MM.1S (cell line): ENCODE measurements around the gene BATF3.

Experiments used
- DNase-seq: peaks from one replicate; pipeline ENCODE4 v3.0.0-alpha.2; 2015
- H2AFZ ChIP-seq: fragments of 300-600 bp; sonication (generic); 2 replicates; pipeline ENCODE4 v1.6.0; 2016; ENCODE audit warnings: antibody characterized with exemption, low read length
- H3F3A ChIP-seq: fragments of 300-600 bp; sonication (generic); 2 replicates; pipeline ENCODE4 v1.6.1; 2016; ENCODE audit warnings: mild to moderate bottlenecking, antibody characterized with exemption, low read length, moderate library complexity, mixed read lengths; ENCODE audit not compliant: insufficient read depth
- H3K27ac ChIP-seq: fragments of 300-600 bp; sonication (generic); 2 replicates; pipeline ENCODE4 v1.5.1; 2016; ENCODE audit warnings: mild to moderate bottlenecking, low read length
- H3K27me3 ChIP-seq: fragments of 300-600 bp; sonication (generic); replicated peaks from 2 replicates; pipeline ENCODE4 v1.6.0; 2016; ENCODE audit warnings: low read length; ENCODE audit not compliant: insufficient read depth
- H3K36me3 ChIP-seq: fragments of 300-600 bp; sonication (generic); replicated peaks from 2 replicates; pipeline ENCODE4 v1.6.1; 2016; ENCODE audit warnings: mild to moderate bottlenecking, low read length, mixed read lengths; ENCODE audit not compliant: insufficient read depth
- H3K4me1 ChIP-seq: fragments of 300-600 bp; sonication (generic); 2 replicates; pipeline ENCODE4 v1.6.1; 2016; ENCODE audit warnings: low read length, mixed read lengths
- H3K4me2 ChIP-seq: fragments of 300-600 bp; sonication (generic); 2 replicates; pipeline ENCODE4 v1.6.0; 2016; ENCODE audit warnings: low read depth, low read length
- H3K4me3 ChIP-seq: fragments of 300-600 bp; sonication (generic); 2 replicates; pipeline ENCODE4 v1.5.1; 2016; ENCODE audit warnings: low read length, mixed read lengths
- H3K79me2 ChIP-seq: fragments of 300-600 bp; sonication (generic); 2 replicates; pipeline ENCODE4 v1.6.1; 2016; ENCODE audit warnings: mixed run types, low read length, mixed read lengths
- H3K9ac ChIP-seq: fragments of 300-600 bp; sonication (generic); 2 replicates; pipeline ENCODE4 v1.6.1; 2016; ENCODE audit warnings: low read length, mixed read lengths
- H3K9me2 ChIP-seq: fragments of 300-600 bp; sonication (generic); replicated peaks from 2 replicates; pipeline ENCODE4 v1.6.1; 2016; ENCODE audit warnings: mild to moderate bottlenecking, low read length, mixed read lengths; ENCODE audit not compliant: insufficient read depth
- H3K9me3 ChIP-seq: fragments of 300-600 bp; sonication (generic); replicated peaks from 2 replicates; pipeline ENCODE4 v1.6.1; 2016; ENCODE audit warnings: mild to moderate bottlenecking, low read length, mixed read lengths; ENCODE audit not compliant: insufficient read depth
- H4K20me1 ChIP-seq: fragments of 300-600 bp; sonication (generic); 2 replicates; pipeline ENCODE4 v1.6.1; 2016; ENCODE audit warnings: mild to moderate bottlenecking, low read length, moderate library complexity, mixed read lengths; ENCODE audit not compliant: insufficient read depth
- CTCF ChIP-seq: fragments of 300-600 bp; sonication (generic); IDR thresholded peaks from 2 replicates; pipeline ENCODE4 v1.5.1; 2016; ENCODE audit warnings: antibody characterized with exemption, low read length, mixed read lengths
- EZH2 ChIP-seq: fragments of 300-600 bp; sonication (generic); optimal IDR thresholded peaks from 2 replicates; pipeline ENCODE3; 2017; ENCODE audit warnings: low read depth, mild to moderate bottlenecking, antibody characterized with exemption, low read length, mixed read lengths
- EZH2phosphoT487 ChIP-seq: fragments of 300-600 bp; sonication (generic); IDR thresholded peaks from 2 replicates; pipeline ENCODE4 v1.6.1; 2018; ENCODE audit warnings: antibody characterized with exemption, low read length

The BATF3 gene

GRCh38 chr1:212670882-212671281 is 28.8 kb downstream of the BATF3 start:
- no peaks in the 10 kb centered on the region for H3K9me2 ChIP-seq
- H3K36me3 ChIP-seq: no peaks in the 10 kb centered on the region
- no peak overlapping the region for H3K4me2 ChIP-seq
- H3K4me1 ChIP-seq: peaks cover 7% of the 10 kb centered on the region; the same call in 1 of the 2 replicates
- H2AFZ ChIP-seq: no peak overlapping the region
- H3F3A ChIP-seq: no peaks in the 10 kb centered on the region
- no peak overlapping the region for H3K9ac ChIP-seq
- no peaks in the 10 kb centered on the region for H3K27me3 ChIP-seq
- no peaks in the 10 kb centered on the region for H4K20me1 ChIP-seq
- no peak for DNase-seq
- H3K27ac ChIP-seq: no peak overlapping the region
- H3K79me2 ChIP-seq: no peaks in the 10 kb centered on the region
- H3K9me3 ChIP-seq: no peaks in the 10 kb centered on the region
- no peak overlapping the region for H3K4me3 ChIP-seq
- TF ChIP-seq EZH2 (no peak), EZH2phosphoT487 (no peak), CTCF (no peak)

DNA sequence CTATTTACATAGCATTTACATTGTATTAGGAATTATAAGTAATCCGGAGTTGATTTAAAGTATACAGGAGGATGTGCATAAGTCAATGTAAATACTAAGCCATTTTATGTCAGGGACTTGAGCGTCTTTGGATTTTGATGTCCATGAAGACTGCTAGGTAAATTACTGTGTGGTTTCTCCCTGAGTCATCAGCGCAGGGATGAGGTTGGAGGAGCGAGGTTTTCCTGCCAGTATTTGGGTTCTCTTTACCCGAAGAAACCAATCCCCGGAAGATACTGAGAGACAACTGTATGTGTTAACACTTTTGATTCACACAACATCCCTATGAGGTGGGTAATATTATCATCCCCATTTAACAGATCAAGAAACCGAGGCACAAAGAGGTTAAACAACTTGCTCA is 29.3 kb downstream of the BATF3 start:
- peaks cover 7% of the 10 kb centered on the region; the same call in 1 of the 2 replicates for H3K4me1 ChIP-seq
- H3K27ac ChIP-seq: no peak overlapping the region
- H2AFZ ChIP-seq: no peak overlapping the region
- H3K9me3 ChIP-seq: no peaks in the 10 kb centered on the region
- no peak overlapping the region for H3K9ac ChIP-seq
- TF ChIP-seq EZH2: no peak
- TF ChIP-seq CTCF: no peak
- no peak for TF ChIP-seq EZH2phosphoT487
- no peaks in the 10 kb centered on the region for H3K79me2 ChIP-seq
- H3K27me3 ChIP-seq: no peaks in the 10 kb centered on the region
- no peaks in the 10 kb centered on the region for H4K20me1 ChIP-seq
- no peaks in the 10 kb centered on the region for H3K36me3 ChIP-seq
- H3K9me2 ChIP-seq: no peaks in the 10 kb centered on the region
- no peaks in the 10 kb centered on the region for H3F3A ChIP-seq
- DNase-seq: no peak
- no peak overlapping the region for H3K4me2 ChIP-seq
- no peak overlapping the region for H3K4me3 ChIP-seq

- H2AFZ ChIP-seq: no peak overlapping the region
- no peaks in the 10 kb centered on the region for H4K20me1 ChIP-seq
- H3K4me2 ChIP-seq: no peak overlapping the region
- peaks cover 10% of the 10 kb centered on the region; the same call in 1 of the 2 replicates for H3K4me1 ChIP-seq
- H3K4me3 ChIP-seq: no peak overlapping the region
- DNase-seq: no peak
- H3K79me2 ChIP-seq: no peaks in the 10 kb centered on the region
- no peaks in the 10 kb centered on the region for H3K36me3 ChIP-seq
- H3K9ac ChIP-seq: no peak overlapping the region
- H3K9me2 ChIP-seq: no peaks in the 10 kb centered on the region
- H3K27ac ChIP-seq: no peak overlapping the region
- TF ChIP-seq EZH2: no peak
- no peak for TF ChIP-seq EZH2phosphoT487
- no peak for TF ChIP-seq CTCF
- H3F3A ChIP-seq: no peaks in the 10 kb centered on the region
- H3K9me3 ChIP-seq: no peaks in the 10 kb centered on the region
- H3K27me3 ChIP-seq: no peaks in the 10 kb centered on the region
Measured at GRCh38 chr1:212669600-212669999, 30.0 kb downstream of the BATF3 start.
